ENCODE results near the gene LMF1.

The LMF1 gene

DNA sequence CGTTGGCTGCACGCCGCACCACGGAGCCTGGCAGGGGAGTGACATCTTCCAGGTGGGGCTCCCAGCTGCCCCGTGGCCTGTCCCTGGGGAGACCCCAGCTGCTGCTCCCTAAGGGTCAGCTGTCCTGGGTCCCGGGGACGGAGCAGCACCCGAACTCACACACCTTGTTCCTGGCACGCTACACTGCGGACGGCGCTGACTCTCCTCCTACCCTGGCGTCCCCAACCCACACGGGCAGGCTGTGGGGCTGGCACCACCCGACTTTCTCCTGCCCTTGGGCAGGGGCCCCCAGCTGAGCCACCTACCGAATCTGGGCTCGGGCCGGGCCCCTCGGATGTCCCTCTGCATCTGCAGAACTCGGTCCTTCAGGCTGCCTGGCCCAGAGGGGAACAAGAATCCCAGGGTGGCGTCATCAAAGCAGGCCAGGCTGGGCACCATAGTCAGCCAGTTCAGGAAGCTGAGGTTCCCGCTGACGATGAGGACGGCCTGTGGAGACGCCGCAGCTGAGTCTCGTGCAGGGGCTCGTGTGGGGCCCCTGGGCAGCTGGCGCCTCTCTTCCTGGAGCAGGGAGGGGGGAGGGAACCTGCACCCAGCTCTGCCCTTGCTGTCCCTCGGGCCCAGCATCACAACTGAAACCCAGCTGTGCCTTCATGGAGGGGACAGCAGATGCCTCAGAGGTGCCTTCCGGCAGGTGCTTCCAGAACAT lies 99.8 kb downstream of the LMF1 start:
- Histone ChIP-seq H3K9ac (ENCODE audit: insufficient read length, low read depth) (no peak overlapping the region), H3K4me3 (ENCODE audit: insufficient read length, low read depth) (no peak overlapping the region), H3K4me1 (ENCODE audit: insufficient read depth, insufficient read length) (no peaks in the 10 kb centered on the region), H3K36me3 (ENCODE audit: insufficient read depth, insufficient read length, low read length) (peaks cover 11% of the 10 kb centered on the region), H3K27me3 (ENCODE audit: insufficient read depth, insufficient read length) (no peaks in the 10 kb centered on the region), H3K9me3 (ENCODE audit: insufficient read depth, low read length) (no peaks in the 10 kb centered on the region)
- TF ChIP-seq YY1 (IDR thresholded peaks at IDR 0.05; ENCODE audit: insufficient read depth, insufficient read length) = no peak
- TF ChIP-seq SUZ12 (IDR thresholded peaks at IDR 0.05; ENCODE audit: extremely low read depth, insufficient read depth, insufficient read length) = no peak
- no peak for TF ChIP-seq ZNF274 (IDR thresholded peaks at IDR 0.05; ENCODE audit: low read depth, low read length)
- no peak for DNase-seq (ENCODE audit: low read depth, low spot score)

GRCh38 chr16:869823-870641 lies 100.8 kb downstream of the LMF1 start:
- TF ChIP-seq YY1 (IDR thresholded peaks at IDR 0.05; ENCODE audit: insufficient read depth, insufficient read length) (no peak), ZNF274 (IDR thresholded peaks at IDR 0.05; ENCODE audit: low read depth, low read length) (no peak), SUZ12 (IDR thresholded peaks at IDR 0.05; ENCODE audit: extremely low read depth, insufficient read depth, insufficient read length) (no peak)
- H3K9ac ChIP-seq (ENCODE audit: insufficient read length, low read depth) = no peak overlapping the region
- no peak overlapping the region for H3K4me3 ChIP-seq (ENCODE audit: insufficient read length, low read depth)

DNA sequence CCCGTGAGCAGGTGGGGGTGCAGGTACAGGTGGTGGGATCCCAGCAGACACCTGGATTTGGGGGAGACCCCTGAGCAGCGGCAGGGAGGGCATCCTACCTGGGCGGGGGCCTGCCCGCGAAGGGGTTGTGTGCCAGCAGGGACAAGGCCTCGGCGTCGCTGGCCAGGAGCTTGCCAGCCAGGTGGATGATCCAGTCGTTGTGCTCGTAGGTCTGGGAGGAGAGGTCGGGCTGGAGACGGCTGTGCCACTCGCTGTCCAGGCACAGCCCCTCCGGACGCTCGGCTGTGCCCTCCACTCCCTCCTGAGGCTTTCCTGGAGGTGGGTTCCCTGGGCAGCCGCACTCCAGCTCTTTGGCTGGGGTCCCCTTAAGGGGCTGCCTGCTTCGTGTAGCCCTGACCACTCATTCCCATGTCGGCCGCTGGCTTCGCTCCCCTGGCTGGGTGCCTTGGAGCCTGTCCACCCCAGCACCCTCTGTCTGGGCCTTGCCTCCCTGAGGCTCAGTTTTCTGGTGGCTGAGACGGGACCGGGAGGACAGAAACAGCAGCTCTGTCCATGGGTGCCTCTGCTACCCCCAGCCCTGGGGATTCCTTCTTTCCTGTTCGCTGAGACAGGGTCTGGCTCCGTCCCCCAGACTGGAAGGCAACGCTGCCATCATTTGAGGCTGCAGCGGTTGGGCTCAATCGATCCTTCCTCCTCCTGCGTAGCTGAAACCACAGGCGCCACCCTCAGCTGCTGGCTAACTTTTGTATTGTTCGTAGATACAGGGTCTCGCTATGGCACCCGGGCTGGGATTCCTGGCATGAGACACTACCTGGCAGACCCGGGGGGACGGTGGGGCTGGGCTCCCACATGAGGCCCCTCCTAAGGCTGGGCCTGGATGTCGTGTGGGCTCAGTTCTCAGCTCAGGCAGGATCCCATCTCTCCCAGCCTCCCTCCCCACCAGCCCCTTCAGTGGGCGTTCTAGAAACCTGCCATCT lies 101.7 kb downstream of the LMF1 start:
- Histone ChIP-seq H3K4me3 (ENCODE audit: insufficient read length, low read depth) (no peak overlapping the region), H3K36me3 (ENCODE audit: insufficient read depth, insufficient read length, low read length) (peaks cover 8% of the 10 kb centered on the region), H3K9me3 (ENCODE audit: insufficient read depth, low read length) (no peaks in the 10 kb centered on the region), H3K9ac (ENCODE audit: insufficient read length, low read depth) (no peak overlapping the region), H3K4me1 (ENCODE audit: insufficient read depth, insufficient read length) (no peaks in the 10 kb centered on the region), H3K27me3 (ENCODE audit: insufficient read depth, insufficient read length) (no peaks in the 10 kb centered on the region)
- TF ChIP-seq ZNF274 (IDR thresholded peaks at IDR 0.05; ENCODE audit: low read depth, low read length) (no peak), YY1 (IDR thresholded peaks at IDR 0.05; ENCODE audit: insufficient read depth, insufficient read length) (no peak), SUZ12 (IDR thresholded peaks at IDR 0.05; ENCODE audit: extremely low read depth, insufficient read depth, insufficient read length) (no peak)
- DNase-seq (ENCODE audit: low read depth, low spot score) = no peak

More at GRCh38 chr16:869823-870641, 100.8 kb downstream of the LMF1 start:
- Histone ChIP-seq H3K9me3 (ENCODE audit: insufficient read depth, low read length) (no peaks in the 10 kb centered on the region), H3K27me3 (ENCODE audit: insufficient read depth, insufficient read length) (no peaks in the 10 kb centered on the region), H3K4me1 (ENCODE audit: insufficient read depth, insufficient read length) (no peaks in the 10 kb centered on the region), H3K36me3 (ENCODE audit: insufficient read depth, insufficient read length, low read length) (peaks cover 8% of the 10 kb centered on the region)
- DNase-seq (ENCODE audit: low read depth, low spot score) = no peak

- no peaks in the 10 kb centered on the region for H3K9me3 ChIP-seq (ENCODE audit: insufficient read depth, low read length)
- DNase-seq (ENCODE audit: low read depth, low spot score) = no peak
- peaks cover 4% of the 10 kb centered on the region for H3K36me3 ChIP-seq (ENCODE audit: insufficient read depth, insufficient read length, low read length)
- no peak overlapping the region for H3K4me3 ChIP-seq (ENCODE audit: insufficient read length, low read depth)
- no peaks in the 10 kb centered on the region for H3K4me1 ChIP-seq (ENCODE audit: insufficient read depth, insufficient read length)
- no peaks in the 10 kb centered on the region for H3K27me3 ChIP-seq (ENCODE audit: insufficient read depth, insufficient read length)
- TF ChIP-seq ZNF274 (IDR thresholded peaks at IDR 0.05; ENCODE audit: low read depth, low read length) (no peak), YY1 (IDR thresholded peaks at IDR 0.05; ENCODE audit: insufficient read depth, insufficient read length) (no peak), SUZ12 (IDR thresholded peaks at IDR 0.05; ENCODE audit: extremely low read depth, insufficient read depth, insufficient read length) (no peak)
- no peak overlapping the region for H3K9ac ChIP-seq (ENCODE audit: insufficient read length, low read depth)
Measured at GRCh38 chr16:868386-868755, 102.4 kb downstream of the LMF1 start.

GRCh38 chr16:867421-868385 lies 103.1 kb downstream of the LMF1 start:
- H3K4me1 ChIP-seq (ENCODE audit: insufficient read depth, insufficient read length) = no peaks in the 10 kb centered on the region
- no peak overlapping the region for H3K9ac ChIP-seq (ENCODE audit: insufficient read length, low read depth)
- no peak for DNase-seq (ENCODE audit: low read depth, low spot score)
- no peaks in the 10 kb centered on the region for H3K27me3 ChIP-seq (ENCODE audit: insufficient read depth, insufficient read length)
- TF ChIP-seq YY1 (IDR thresholded peaks at IDR 0.05; ENCODE audit: insufficient read depth, insufficient read length) = no peak
- no peak for TF ChIP-seq ZNF274 (IDR thresholded peaks at IDR 0.05; ENCODE audit: low read depth, low read length)
- no peak for TF ChIP-seq SUZ12 (IDR thresholded peaks at IDR 0.05; ENCODE audit: extremely low read depth, insufficient read depth, insufficient read length)
- H3K9me3 ChIP-seq (ENCODE audit: insufficient read depth, low read length) = no peaks in the 10 kb centered on the region
- peaks cover 4% of the 10 kb centered on the region for H3K36me3 ChIP-seq (ENCODE audit: insufficient read depth, insufficient read length, low read length)
- no peak overlapping the region for H3K4me3 ChIP-seq (ENCODE audit: insufficient read length, low read depth)

- no peaks in the 10 kb centered on the region for H3K27me3 ChIP-seq (ENCODE audit: insufficient read depth, insufficient read length)
Measured at GRCh38 chr16:866252-866896, 104.4 kb downstream of the LMF1 start.

More at GRCh38 chr16:866252-866896, 104.4 kb downstream of the LMF1 start:
- H3K9me3 ChIP-seq (ENCODE audit: insufficient read depth, low read length) = no peaks in the 10 kb centered on the region
- H3K4me1 ChIP-seq (ENCODE audit: insufficient read depth, insufficient read length) = no peaks in the 10 kb centered on the region
- DNase-seq (ENCODE audit: low read depth, low spot score) = no peak
- H3K4me3 ChIP-seq (ENCODE audit: insufficient read length, low read depth) = no peak overlapping the region
- no peak overlapping the region for H3K9ac ChIP-seq (ENCODE audit: insufficient read length, low read depth)
- TF ChIP-seq ZNF274 (IDR thresholded peaks at IDR 0.05; ENCODE audit: low read depth, low read length) = no peak
- no peak for TF ChIP-seq SUZ12 (IDR thresholded peaks at IDR 0.05; ENCODE audit: extremely low read depth, insufficient read depth, insufficient read length)
- TF ChIP-seq YY1 (IDR thresholded peaks at IDR 0.05; ENCODE audit: insufficient read depth, insufficient read length) = no peak
- peaks cover 4% of the 10 kb centered on the region for H3K36me3 ChIP-seq (ENCODE audit: insufficient read depth, insufficient read length, low read length)
